Nephron progenitor cell (in vitro differentiated cells): Measurements from ENCODE around the gene PACS2.
A peak's percentile ranks its signal among the peaks of the same experiment; 100 is the strongest.
"Not testable (repeated sequence)": the region's sequence is repeated elsewhere in the genome, so short reads cannot be mapped to it uniquely, and the experiment has no call there.

Experiments
- DNase-seq: peaks from one replicate; pipeline ENCODE4 v3.0.0; 2021
- H3K27ac Mint-ChIP-seq: 2 replicates; pipeline ENCODE4 v1.8.0; 2021; ENCODE audit warnings: mild to moderate bottlenecking, moderate library complexity, mixed read lengths
- H3K27me3 Mint-ChIP-seq: 2 replicates; pipeline ENCODE4 v1.8.0; 2021; ENCODE audit warnings: mild to moderate bottlenecking, low read depth, mixed read lengths; ENCODE audit not compliant: poor library complexity
- H3K36me3 Mint-ChIP-seq: 2 replicates; pipeline ENCODE4 v1.8.0; 2021; ENCODE audit warnings: low read depth, mixed read lengths
- H3K4me1 Mint-ChIP-seq: 2 replicates; pipeline ENCODE4 v1.8.0; 2021; ENCODE audit warnings: mixed read lengths
- H3K4me3 Mint-ChIP-seq: 2 replicates; pipeline ENCODE4 v1.8.0; 2021; ENCODE audit warnings: mild to moderate bottlenecking, moderate library complexity, mixed read lengths
- H3K9me3 Mint-ChIP-seq: 2 replicates; pipeline ENCODE4 v1.8.0; 2021; ENCODE audit warnings: mild to moderate bottlenecking, moderate library complexity, mixed read lengths
- TF ChIP-seq, protein P1 (sequence below): fragments of 200-600 bp; sonication (generic); IDR thresholded peaks from 2 replicates; pipeline ENCODE4 v1.5.0; 2021; ENCODE audit warnings: antibody characterized with exemption

Gene PACS2

DNA sequence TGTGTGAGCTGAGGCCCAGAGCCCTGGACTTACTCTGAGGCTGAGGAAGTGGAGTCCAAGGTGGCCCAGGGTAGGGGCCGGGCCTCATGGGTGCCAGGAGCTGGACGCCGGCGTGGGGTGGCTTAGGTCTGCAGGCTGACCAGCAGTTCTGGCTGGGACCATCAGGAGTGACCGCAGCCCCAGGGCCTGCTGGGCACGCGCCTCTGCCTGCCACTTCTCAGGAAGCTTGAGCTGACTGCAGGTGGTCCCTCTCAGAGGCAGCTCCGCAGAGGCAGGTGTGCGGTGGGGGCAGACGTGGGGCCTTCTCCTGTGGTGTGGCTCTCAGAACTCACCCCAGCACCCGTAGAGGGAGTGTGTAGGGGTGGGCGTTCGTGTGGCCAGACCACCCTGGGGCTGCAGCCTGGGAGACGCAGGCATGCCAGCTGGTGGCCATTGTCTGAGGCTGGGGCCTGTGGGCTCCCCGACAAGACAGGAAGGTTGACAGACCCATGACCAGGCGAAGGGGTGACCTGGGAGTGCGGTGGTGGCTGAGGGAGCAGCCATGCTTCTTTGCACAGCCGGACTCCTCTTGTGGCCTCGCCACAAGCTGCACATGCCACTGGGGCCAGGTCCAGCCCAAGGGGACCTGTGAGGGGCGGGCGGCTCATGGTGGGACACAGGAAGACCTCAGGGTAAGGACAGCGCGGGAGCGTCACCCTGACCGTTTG is 43.7 kb downstream of the PACS2 start:
- H3K27me3 Mint-ChIP-seq: peaks cover 4% of the 10 kb centered on the region
- peaks cover 7% of the 10 kb centered on the region for H3K4me1 Mint-ChIP-seq
- H3K9me3 Mint-ChIP-seq: peaks cover 10% of the 10 kb centered on the region
- H3K4me3 Mint-ChIP-seq: no peak overlapping the region
- no peak overlapping the region for H3K27ac Mint-ChIP-seq
- DNase-seq: no peak
- TF ChIP-seq, protein P1, sequence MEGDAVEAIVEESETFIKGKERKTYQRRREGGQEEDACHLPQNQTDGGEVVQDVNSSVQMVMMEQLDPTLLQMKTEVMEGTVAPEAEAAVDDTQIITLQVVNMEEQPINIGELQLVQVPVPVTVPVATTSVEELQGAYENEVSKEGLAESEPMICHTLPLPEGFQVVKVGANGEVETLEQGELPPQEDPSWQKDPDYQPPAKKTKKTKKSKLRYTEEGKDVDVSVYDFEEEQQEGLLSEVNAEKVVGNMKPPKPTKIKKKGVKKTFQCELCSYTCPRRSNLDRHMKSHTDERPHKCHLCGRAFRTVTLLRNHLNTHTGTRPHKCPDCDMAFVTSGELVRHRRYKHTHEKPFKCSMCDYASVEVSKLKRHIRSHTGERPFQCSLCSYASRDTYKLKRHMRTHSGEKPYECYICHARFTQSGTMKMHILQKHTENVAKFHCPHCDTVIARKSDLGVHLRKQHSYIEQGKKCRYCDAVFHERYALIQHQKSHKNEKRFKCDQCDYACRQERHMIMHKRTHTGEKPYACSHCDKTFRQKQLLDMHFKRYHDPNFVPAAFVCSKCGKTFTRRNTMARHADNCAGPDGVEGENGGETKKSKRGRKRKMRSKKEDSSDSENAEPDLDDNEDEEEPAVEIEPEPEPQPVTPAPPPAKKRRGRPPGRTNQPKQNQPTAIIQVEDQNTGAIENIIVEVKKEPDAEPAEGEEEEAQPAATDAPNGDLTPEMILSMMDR: no peak
- H3K36me3 Mint-ChIP-seq: peaks cover 21% of the 10 kb centered on the region

GRCh38 chr14:105358943-105359342 is 44.4 kb downstream of the PACS2 start:
- peaks cover 28% of the 10 kb centered on the region for H3K36me3 Mint-ChIP-seq
- peaks cover 13% of the 10 kb centered on the region for H3K9me3 Mint-ChIP-seq
- H3K4me1 Mint-ChIP-seq: peaks cover 14% of the 10 kb centered on the region
- H3K27ac Mint-ChIP-seq: no peak overlapping the region
- no peak for DNase-seq
- peaks cover 7% of the 10 kb centered on the region for H3K27me3 Mint-ChIP-seq
- H3K4me3 Mint-ChIP-seq: no peak overlapping the region
- TF ChIP-seq, protein P1: no peak

- Mint-ChIP-seq H3K9me3 (peaks cover 13% of the 10 kb centered on the region), H3K36me3 (peaks cover 29% of the 10 kb centered on the region), H3K4me1 (peaks cover 14% of the 10 kb centered on the region)
- not testable (repeated sequence) for H3K4me3 Mint-ChIP-seq, DNase-seq, H3K27me3 Mint-ChIP-seq, H3K27ac Mint-ChIP-seq
Observed at GRCh38 chr14:105361412-105361811, 46.9 kb downstream of the PACS2 start.

DNA sequence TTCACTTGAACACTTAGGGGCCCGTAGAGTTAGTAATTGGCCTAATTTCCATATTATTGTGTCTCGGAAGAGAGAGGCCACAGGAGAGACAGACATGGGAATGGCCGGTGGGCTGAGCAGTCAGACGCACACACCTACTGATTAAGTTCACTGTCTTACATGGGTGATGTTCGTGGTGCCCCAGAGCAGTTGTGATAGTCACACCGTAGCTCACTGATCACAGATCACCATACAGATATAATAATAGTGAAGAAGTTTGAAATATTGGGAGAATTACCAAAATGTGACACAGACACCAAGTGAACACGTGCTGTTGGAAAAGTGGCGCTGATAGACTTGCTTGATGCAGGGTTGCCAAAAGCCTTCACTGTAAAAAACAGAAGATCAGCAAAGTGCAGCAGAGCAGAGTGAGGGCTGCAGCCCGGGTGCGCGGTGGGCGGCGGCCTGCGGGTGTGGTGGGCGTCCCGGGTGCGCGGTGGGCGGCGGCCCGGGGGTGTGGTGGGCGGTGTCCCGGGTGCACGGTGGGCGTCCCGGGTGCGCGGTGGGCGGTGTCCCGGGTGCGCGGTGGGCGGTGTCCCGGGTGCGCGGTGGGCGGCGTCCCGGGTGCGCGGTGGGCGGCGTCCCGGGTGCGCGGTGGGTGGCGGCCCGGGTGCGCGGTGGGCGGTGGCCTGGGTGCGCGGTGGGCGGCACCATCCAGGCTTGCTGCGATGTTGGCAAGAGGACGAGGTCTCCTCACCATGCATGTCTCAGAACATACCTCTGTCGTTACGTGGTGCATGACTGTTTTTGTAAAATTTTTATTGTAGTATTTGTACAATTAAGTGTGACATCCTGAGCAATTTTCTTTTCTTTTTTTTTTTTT is 49.5 kb downstream of the PACS2 start:
- peaks cover 29% of the 10 kb centered on the region for H3K36me3 Mint-ChIP-seq
- DNase-seq: no peak
- H3K27me3 Mint-ChIP-seq: peaks cover 7% of the 10 kb centered on the region
- TF ChIP-seq, protein P1: no peak
- peak overlapping the region; percentile 94 for H3K27ac Mint-ChIP-seq
- peaks cover 13% of the 10 kb centered on the region for H3K9me3 Mint-ChIP-seq
- peaks cover 9% of the 10 kb centered on the region for H3K4me1 Mint-ChIP-seq
- no peak overlapping the region for H3K4me3 Mint-ChIP-seq

- H3K4me1 Mint-ChIP-seq: peaks cover 9% of the 10 kb centered on the region
- H3K27me3 Mint-ChIP-seq: peaks cover 7% of the 10 kb centered on the region
- DNase-seq: no peak
- no peak overlapping the region for H3K4me3 Mint-ChIP-seq
- H3K36me3 Mint-ChIP-seq: peaks cover 29% of the 10 kb centered on the region
- H3K9me3 Mint-ChIP-seq: peaks cover 13% of the 10 kb centered on the region
- TF ChIP-seq, protein P1: no peak
- no peak overlapping the region for H3K27ac Mint-ChIP-seq
Observed at GRCh38 chr14:105365101-105365500, 50.6 kb downstream of the PACS2 start.

DNA sequence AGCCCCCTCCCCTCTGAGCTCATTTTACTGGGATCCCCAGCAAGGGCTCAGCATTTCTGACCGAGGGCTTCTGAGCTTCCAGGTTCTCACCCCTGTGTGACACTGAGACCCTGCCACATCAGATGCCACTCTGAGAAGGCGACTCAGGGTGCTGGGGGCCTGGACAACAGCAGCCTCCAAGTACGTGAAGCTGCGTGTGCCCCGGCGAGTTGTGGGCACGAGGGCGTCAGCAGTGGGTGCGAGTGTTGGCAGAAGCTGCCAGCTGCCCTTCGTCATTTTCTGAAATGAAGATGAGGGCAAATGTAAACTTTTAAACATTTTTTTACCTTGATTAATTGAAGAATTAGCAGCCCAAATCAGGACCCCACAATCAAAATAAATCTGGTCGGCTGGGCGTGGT is 51.1 kb downstream of the PACS2 start:
- no peak overlapping the region for H3K4me3 Mint-ChIP-seq
- no peak for DNase-seq
- no peak overlapping the region for H3K27ac Mint-ChIP-seq
- H3K27me3 Mint-ChIP-seq: peaks cover 7% of the 10 kb centered on the region
- peaks cover 27% of the 10 kb centered on the region for H3K36me3 Mint-ChIP-seq
- H3K4me1 Mint-ChIP-seq: peaks cover 9% of the 10 kb centered on the region
- TF ChIP-seq, protein P1: no peak
- peaks cover 13% of the 10 kb centered on the region for H3K9me3 Mint-ChIP-seq
